HG02885 (cell line): ENCODE data around the gene CFAP141.
"Not testable (repeated sequence)": the region's sequence is repeated elsewhere in the genome, so short reads cannot be mapped to it uniquely, and the experiment has no call there.

Source experiments
- ATAC-seq: cut with Tn5 transposase; IDR thresholded peaks from one replicate; pipeline ENCODE4 v1.9.1; 2021; ENCODE audit warnings: mild to moderate bottlenecking; ENCODE audit not compliant: unreplicated experiment, poor library complexity

CFAP141 gene

GRCh38 chr1:154206196-154206595 lies at the start of gene CFAP141:
CFAP141 (minus strand) TSS chr1:154206333; CDS start chr1:154206307, 26 bp downstream.
- no peak for ATAC-seq

DNA sequence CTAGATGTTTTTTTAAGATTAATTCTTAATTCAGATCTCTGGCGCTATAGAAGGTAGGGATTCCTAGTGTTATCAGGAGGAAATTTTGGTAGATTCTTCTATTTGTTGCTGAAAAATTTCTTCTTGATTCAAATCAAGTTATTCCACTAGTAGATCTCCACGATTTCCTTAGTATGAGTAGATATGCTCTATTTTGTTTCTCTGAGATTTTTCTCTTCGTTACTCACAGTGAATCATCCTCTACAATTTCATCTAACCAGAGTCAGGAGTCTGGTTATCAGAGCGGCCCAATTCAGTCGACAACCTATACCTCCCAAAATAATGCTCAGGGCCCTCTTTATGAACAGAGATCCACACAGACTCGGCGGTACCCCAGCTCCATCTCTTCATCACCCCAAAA lies 47.5 kb upstream of the CFAP141 start:
- ATAC-seq = no peak

DNA sequence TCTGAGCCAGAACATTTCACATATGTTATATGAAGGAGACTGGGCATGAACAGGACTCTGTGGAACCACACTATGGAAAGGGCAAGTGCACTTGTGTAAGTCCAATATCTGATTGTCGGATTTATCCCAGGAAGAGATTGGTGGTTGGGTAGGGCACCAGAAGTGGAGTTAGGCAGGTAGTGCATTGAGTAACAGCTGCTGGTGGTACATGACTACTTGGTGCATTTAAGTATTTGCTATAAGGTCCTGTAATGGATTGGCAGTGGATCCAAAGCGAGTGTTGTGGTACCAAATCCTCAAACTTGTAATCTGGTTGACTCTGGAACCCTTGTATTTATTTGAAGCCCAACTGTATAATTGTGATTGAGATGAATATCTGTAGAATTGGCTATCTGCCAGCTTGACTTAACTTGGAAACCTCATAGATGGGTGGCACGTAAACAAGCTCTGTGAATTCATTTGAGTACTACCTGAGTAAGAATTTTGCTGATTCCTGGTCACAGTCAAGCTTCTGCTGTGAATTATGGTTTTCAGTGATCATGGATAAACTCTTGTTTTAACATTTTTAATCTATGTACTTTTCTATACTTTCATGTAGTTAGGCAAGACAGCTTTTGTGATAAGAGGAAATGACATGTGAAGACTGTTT lies 35.7 kb upstream of the CFAP141 start:
- ATAC-seq = no peak

DNA sequence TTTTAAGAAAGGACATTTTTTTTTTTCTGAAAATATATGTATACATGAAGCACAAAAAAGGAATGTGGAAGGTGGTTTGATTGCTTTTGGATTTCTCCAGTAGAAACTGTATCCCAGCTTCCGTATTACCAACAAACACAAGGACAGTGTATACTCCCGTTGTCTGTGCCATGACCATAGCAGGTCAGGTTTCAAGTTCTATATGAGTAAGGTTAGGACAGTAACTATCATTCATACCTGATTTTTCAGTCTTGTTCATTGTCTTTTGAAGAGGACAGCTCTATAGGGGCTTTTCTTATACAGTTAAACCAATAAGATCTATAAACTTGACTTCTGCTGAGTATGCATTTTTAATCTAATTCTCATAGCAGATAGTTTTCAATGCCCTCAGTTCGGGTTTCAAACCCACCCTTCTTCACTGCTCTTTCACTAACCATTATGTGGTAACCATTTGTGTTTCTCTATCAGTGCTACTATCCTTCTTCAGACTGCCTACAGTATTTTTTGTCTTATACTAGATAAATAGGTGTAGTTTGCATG lies 34.2 kb upstream of the CFAP141 start:
- no peak for ATAC-seq

DNA sequence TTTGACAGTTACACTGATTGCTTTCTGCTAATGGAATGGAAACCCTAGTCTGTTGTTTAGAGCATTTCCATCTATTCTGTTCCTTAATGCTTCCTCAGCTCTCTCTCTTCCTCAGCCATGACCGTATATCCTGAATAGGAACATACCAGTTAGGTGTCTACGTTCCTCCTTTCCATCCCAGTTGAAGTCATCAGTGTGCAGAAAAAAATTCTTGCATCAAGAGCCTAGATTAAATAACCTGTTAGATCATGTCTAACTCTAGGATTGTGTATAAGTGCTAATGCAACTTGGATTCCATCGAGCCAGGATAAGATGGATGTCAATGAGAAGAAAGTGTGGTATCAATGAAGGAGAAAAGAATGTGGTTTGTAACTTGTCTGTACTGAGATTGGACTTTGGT lies 33.4 kb upstream of the CFAP141 start:
- ATAC-seq = no peak

DNA sequence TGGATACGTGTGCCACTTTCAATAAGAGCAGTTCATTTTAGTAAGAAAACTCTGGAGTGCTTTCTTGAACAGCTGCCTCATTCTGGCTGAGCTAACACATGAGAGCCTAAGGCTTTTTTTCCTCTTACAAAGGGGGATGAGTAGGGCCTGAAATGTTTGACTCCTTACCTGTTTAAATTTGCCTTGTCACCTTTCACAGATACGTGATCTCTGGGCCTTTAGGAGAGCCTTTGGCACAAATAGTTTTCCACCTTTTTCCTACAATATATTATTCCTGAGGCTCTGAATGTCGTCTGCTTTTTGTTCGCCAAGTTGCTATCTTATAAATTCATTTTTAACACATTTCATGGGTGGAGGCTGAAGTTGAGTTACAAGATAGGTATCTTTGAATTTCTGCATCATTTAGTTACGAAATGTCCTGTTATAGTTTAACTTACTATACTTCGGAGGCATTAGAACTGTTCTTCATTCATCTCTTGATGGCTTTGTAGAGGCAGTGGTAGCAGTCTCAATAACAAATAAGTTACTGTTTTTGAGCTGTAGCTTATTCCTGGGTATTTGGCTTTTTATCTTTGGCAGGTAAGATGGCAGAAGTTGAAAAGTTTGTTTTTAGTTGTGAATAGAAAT lies 31.9 kb upstream of the CFAP141 start:
- ATAC-seq = no peak

GRCh38 chr1:154237435-154237834 lies 31.3 kb upstream of the CFAP141 start:
- no peak for ATAC-seq

GRCh38 chr1:154236855-154237254 lies 30.7 kb upstream of the CFAP141 start:
- ATAC-seq = no peak

DNA sequence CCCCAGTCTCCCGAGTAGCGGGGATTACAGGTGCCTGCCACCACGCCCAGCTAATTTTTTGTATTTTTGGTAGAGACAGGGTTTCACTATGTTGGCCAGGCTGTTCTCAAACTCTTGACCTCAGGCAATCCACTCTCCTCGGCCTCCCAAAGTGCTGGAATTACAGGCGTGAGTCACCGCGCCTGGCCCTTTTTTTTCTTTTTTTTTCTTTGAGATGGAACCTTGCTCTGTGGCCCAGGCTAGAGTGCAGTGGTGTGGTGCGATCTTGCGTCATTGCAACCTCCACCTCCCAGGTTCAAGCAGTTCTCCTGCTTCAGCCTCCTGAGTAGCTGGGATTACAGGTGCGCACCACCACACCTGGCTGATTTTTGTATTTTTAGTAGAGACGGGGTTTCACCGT lies 27.0 kb upstream of the CFAP141 start:
- ATAC-seq = not testable (repeated sequence)

DNA sequence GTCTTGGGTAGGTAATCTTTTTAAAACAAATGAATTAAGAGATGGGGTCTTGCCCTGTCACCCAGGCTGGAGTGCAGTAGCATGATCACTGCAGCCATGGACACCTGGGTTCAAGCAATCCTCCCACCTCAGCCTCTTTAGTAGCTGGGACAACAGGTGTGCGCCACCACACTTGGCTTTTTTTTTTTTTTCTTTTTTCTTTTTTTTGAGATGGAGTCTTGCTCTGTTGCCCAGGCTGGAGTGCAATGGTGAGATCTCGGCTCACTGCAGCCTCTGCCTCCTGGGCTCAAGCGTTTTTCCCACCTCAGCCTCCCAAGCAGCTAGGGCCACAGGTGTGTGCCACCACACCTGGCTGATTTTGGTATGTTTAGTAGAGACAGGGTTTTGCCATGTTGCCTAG lies 25.0 kb upstream of the CFAP141 start:
- ATAC-seq = not testable (repeated sequence)

GRCh38 chr1:154225370-154225769 lies 19.2 kb upstream of the CFAP141 start:
- no peak for ATAC-seq

- ATAC-seq = no peak
Observed at GRCh38 chr1:154223621-154224020, 17.5 kb upstream of the CFAP141 start.

DNA sequence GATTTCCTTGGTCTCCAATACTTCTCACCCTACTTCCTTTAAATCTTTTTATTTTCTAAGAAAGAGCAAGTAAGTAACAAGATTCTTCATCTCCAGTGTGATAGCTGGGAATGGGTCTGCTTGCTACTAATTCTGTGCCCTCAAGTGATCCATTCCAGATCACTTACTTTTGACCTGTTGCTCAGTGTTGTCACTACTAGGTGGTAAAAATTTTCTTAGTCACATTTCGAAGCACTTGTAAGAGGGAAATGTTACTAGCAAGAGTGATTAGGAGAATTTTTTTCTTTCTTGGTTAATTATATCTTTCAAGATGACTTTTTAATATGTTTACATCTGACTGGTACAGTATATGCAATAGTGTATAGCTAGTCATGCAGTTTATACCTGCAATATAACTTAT lies 16.8 kb upstream of the CFAP141 start:
- ATAC-seq = no peak

GRCh38 chr1:154222518-154222917 lies 16.4 kb upstream of the CFAP141 start:
- no peak for ATAC-seq

- peak; percentile 27 for ATAC-seq
Observed at GRCh38 chr1:154221278-154222001, 15.3 kb upstream of the CFAP141 start.

DNA sequence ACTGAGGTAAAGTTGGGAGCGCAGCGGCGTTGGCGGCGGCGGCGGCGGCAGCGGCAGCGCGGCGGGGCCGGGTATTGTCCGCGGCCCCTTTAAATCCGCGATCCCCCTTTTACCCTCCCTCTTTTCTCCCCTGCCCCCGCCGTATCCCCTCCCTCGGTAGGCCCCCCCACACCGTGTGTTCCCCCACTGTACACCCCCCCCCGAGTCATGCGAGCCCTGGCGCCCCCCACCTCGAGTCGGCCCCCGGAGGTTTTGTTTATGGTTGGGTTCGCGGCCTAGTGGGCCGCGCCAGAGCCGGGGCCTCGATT lies 14.8 kb upstream of the CFAP141 start:
- no peak for ATAC-seq

DNA sequence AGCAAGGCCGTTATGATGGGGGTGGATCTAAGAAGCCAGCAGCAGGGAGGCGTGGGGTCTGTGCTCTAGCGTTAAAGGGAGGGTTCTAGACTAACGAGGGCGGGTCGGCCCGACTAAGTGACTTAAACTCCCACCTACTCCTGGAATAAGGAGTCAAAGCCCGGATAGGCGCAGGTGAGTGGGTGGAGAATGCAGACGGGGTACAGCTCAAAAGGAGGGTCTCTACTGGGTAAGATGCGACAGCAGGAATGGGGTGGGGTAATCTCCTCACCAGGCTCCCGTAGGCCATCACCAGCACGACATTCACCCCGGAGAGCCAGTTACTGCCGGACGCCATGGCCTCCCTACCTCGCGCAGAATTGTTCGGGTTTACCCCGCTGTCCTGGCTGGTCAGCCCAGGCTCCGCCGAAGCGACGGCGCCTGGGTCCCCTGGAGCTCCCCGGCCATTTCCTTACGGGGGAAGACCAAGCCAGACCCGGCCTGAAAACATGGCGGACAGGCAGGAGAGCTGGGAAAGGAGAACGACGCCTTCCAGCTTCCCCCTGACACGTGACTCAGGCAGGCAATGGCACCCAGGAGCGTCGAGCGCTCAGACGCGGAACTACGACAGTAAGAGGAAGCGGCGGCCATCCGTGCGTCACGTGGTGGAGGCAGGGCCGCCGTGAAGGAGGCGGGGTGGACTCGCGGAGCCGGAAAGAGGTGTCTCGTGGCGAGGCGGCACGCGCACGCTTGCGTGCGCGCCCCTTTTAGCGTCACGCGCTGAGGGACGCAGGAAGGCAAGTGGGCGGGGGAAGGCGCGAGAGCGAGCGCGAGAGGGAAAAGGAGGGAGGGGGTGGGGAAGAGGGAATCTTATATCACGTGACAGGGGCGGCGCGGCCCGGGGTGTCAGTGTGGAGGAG lies 14.2 kb upstream of the CFAP141 start, which contains the start of gene UBAP2L:
TSS of gene UBAP2L (plus strand) at position 885 of the 899 bp plus-strand sequence. CDS start 4,169 bp downstream, outside the sequence.
- peak; percentile 93 for ATAC-seq

DNA sequence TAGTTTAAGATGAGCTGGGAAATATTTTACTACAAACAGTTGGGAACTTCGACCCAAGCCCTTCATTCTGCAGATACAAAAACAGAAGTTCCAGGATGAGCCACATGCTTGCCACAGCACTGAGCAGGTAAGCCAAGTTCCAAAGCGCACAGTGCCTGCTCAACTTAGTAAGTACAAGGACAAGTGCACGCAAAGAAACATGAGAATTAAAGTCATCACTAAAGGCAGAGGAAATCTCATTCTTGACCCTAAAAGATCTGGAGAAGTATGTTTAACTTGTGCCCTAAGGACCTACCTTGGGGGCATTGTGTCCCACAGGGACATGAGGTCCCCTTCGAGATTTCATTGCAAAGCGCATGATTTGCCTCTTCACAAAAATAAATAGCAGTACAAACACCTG lies 13.4 kb upstream of the CFAP141 start:
- ATAC-seq = no peak

- ATAC-seq = no peak
Observed at GRCh38 chr1:154218545-154218944, 12.4 kb upstream of the CFAP141 start.

- ATAC-seq = no peak
Observed at GRCh38 chr1:154213274-154213673, 7.1 kb upstream of the CFAP141 start.
